Measurements from ENCODE around the gene CLSTN2.

The CLSTN2 gene

GRCh38 chr3:140434261-140434905 lies 499.4 kb downstream of the CLSTN2 start:
- H3K27ac ChIP-seq, result no peak overlapping the region
- intact Hi-C loops (cut with DNase I; ENCODE audit: low total_unique reads), result no loop called here
- TF ChIP-seq CTCF (IDR thresholded peaks at IDR 0.05), result no peak
- DNase-seq, result no peak
- H3K36me3 ChIP-seq, result no peaks in the 10 kb centered on the region
- H3K4me3 ChIP-seq, result no peak overlapping the region
- H3K9me3 ChIP-seq, result no peaks in the 10 kb centered on the region
- no peaks in the 10 kb centered on the region for H3K27me3 ChIP-seq
- H3K4me1 ChIP-seq, result no peaks in the 10 kb centered on the region

DNA sequence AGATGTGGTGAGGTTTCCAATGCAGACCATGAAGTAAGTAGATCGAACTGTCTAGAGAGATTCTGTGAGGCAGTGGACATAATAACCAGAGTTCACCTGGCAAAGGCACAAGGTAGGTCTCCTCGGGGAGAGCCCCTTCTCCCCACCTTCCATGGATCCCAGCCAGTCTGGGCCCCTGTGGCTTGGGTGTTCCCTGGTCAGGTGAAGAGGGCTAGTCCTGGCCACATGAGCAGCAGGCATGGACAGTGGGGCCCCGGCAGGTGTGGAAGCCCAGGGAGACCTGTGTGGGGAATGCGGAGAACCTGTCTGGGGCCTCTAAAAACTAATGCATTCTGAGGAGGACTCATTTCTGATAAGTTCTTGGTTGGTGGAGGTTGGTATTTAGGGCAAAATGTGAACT lies 501.4 kb downstream of the CLSTN2 start:
- no peaks in the 10 kb centered on the region for H3K9me3 ChIP-seq
- no peak overlapping the region for H3K27ac ChIP-seq
- intact Hi-C loops (cut with DNase I; ENCODE audit: low total_unique reads), result no loop called here
- no peak overlapping the region for H3K4me3 ChIP-seq
- DNase-seq, result no peak
- no peaks in the 10 kb centered on the region for H3K36me3 ChIP-seq
- H3K27me3 ChIP-seq, result no peaks in the 10 kb centered on the region
- no peak for TF ChIP-seq CTCF (IDR thresholded peaks at IDR 0.05)
- peaks cover 0 to 5% (median 0%) of the 10 kb centered on the region in 4 donors for H3K4me1 ChIP-seq

GRCh38 chr3:140438736-140439470 lies 503.9 kb downstream of the CLSTN2 start:
- H3K4me1 ChIP-seq, result peaks cover 0 to 8% (median 0%) of the 10 kb centered on the region in 4 donors
- no peaks in the 10 kb centered on the region for H3K27me3 ChIP-seq
- no peak overlapping the region for H3K4me3 ChIP-seq
- no peaks in the 10 kb centered on the region for H3K36me3 ChIP-seq
- no peak for DNase-seq
- no peak overlapping the region for H3K27ac ChIP-seq
- no peaks in the 10 kb centered on the region for H3K9me3 ChIP-seq
- no peak for TF ChIP-seq CTCF (IDR thresholded peaks at IDR 0.05)
- intact Hi-C loops (cut with DNase I; ENCODE audit: low total_unique reads), result no loop called here

DNA sequence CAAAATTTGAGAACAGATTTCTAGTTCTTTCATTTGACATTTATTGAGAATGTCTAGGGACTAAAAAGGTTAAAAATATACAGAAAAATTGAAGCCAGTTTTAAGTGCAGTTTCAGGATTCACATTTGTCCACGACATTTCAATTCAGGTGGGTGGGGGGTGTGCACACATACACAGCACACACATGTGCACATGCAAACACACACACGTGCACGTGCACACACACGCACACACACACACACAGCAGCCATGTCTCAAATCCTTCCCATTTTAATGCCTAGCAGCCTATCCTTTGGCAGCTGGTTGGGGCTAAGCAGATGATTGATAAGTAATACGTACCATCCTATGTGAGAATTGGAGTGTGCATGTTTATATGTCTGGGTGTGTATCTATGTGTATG lies 504.5 kb downstream of the CLSTN2 start:
- intact Hi-C loops (cut with DNase I; ENCODE audit: low total_unique reads), result no loop called here
- Histone ChIP-seq H3K27me3 (no peaks in the 10 kb centered on the region), H3K4me1 (peaks cover 0 to 8% (median 0%) of the 10 kb centered on the region in 4 donors), H3K36me3 (no peaks in the 10 kb centered on the region), H3K27ac (no peak overlapping the region), H3K4me3 (no peak overlapping the region), H3K9me3 (no peaks in the 10 kb centered on the region)
- DNase-seq, result no peak
- no peak for TF ChIP-seq CTCF (IDR thresholded peaks at IDR 0.05)

- H3K27me3 ChIP-seq, result no peaks in the 10 kb centered on the region
- no peaks in the 10 kb centered on the region for H3K36me3 ChIP-seq
- no peak for TF ChIP-seq CTCF (IDR thresholded peaks at IDR 0.05)
- intact Hi-C loops (cut with DNase I; ENCODE audit: low total_unique reads), result no loop called here
- no peak overlapping the region for H3K27ac ChIP-seq
- H3K4me1 ChIP-seq, result peaks cover 0 to 8% (median 0%) of the 10 kb centered on the region in 4 donors
- H3K9me3 ChIP-seq, result no peaks in the 10 kb centered on the region
- DNase-seq, result no peak
- H3K4me3 ChIP-seq, result no peak overlapping the region
Observed at GRCh38 chr3:140440446-140440845, 505.5 kb downstream of the CLSTN2 start.

All from tibial artery (tissue), 4 donors.